Stimulated activated naive B cell treated with anti-CD40 and anti-IgM and Interleukin-4, amounts not matched to agents 10 μg/mL and 1 μg/mL and 100 μg/mL, for 72 hours (primary cell): ENCODE results near the gene SEMG1.
A peak's percentile ranks its signal among the peaks of the same experiment; 100 is the strongest.

Experiments used
- ATAC-seq, 2 donors: fragments of 150-1000 bp; cut with Tn5 transposase; replicated peaks; 2 replicates each; pipeline ENCODE4 v1.10.0; 2021; ENCODE audit warnings: moderate library complexity in 1 of 2
- DNase-seq: peaks from one replicate; pipeline ENCODE4 v3.0.0; 2021
- H3K27ac Mint-ChIP-seq: one replicate; pipeline ENCODE4 v1.8.0; 2022; ENCODE audit warnings: mild to moderate bottlenecking, mixed read lengths
- H3K27me3 Mint-ChIP-seq, 2 donors: one replicate each; pipeline ENCODE4 v1.8.0; 2022; ENCODE audit warnings: mixed read lengths in 2 of 2
- H3K36me3 Mint-ChIP-seq, 2 donors: one replicate each; pipeline ENCODE4 v1.8.0; 2022; ENCODE audit warnings: mixed read lengths in 2 of 2, mild to moderate bottlenecking in 1 of 2
- H3K4me1 Mint-ChIP-seq, 2 donors: one replicate each; pipeline ENCODE4 v1.8.0; 2022; ENCODE audit warnings: mixed read lengths in 2 of 2, mild to moderate bottlenecking in 1 of 2
- H3K4me3 Mint-ChIP-seq, 2 donors: one replicate each; pipeline ENCODE4 v1.8.0; 2022; ENCODE audit warnings: mild to moderate bottlenecking in 2 of 2, mixed read lengths in 2 of 2, moderate library complexity in 1 of 2
- H3K9me3 Mint-ChIP-seq, 2 donors: one replicate each; pipeline ENCODE4 v1.8.0; 2022; ENCODE audit warnings: mixed read lengths in 2 of 2, mild to moderate bottlenecking in 1 of 2

SEMG1 gene

GRCh38 chr20:45246109-45246508, 39.3 kb downstream of the SEMG1 start:
- Mint-ChIP-seq H3K27me3 (peaks cover 42 to 67% of the 10 kb centered on the region in 2 donors), H3K27ac (no peak overlapping the region), H3K36me3 (no peaks in the 10 kb centered on the region), H3K4me3 (no peak overlapping the region), H3K4me1 (no peaks in the 10 kb centered on the region), H3K9me3 (no peaks in the 10 kb centered on the region)
- no peak for DNase-seq
- ATAC-seq, result no peak

- Mint-ChIP-seq H3K27me3 (peaks cover 46 to 65% of the 10 kb centered on the region in 2 donors), H3K27ac (no peak overlapping the region), H3K36me3 (no peaks in the 10 kb centered on the region), H3K4me1 (no peaks in the 10 kb centered on the region), H3K4me3 (no peak overlapping the region), H3K9me3 (no peaks in the 10 kb centered on the region)
- no peak for DNase-seq
- no peak for ATAC-seq
Measured at GRCh38 chr20:45247865-45248264, 41.0 kb downstream of the SEMG1 start.

DNA sequence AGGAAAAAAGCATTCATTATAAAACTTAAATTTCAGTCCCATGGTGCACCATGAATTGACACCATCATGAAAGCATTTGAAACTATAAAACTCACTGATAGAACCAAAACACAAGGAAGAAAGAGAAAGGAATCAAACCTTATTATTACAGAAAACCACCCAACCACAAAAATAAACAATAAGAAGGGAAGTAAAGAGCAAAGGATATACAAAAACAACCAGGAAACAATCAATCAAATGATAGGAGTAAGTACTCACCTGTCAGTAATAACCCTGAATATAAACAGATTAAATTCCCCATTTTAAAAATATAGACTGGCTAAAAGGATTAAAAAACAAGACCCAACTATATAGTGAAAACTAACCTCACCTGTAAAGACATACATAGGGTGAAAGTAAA, 41.8 kb downstream of the SEMG1 start:
- DNase-seq (no peak), ATAC-seq (no peak)
- Mint-ChIP-seq H3K27me3 (peaks cover 53 to 72% of the 10 kb centered on the region in 2 donors), H3K4me1 (no peaks in the 10 kb centered on the region), H3K27ac (no peak overlapping the region), H3K36me3 (no peaks in the 10 kb centered on the region), H3K9me3 (no peaks in the 10 kb centered on the region), H3K4me3 (no peak overlapping the region)

DNA sequence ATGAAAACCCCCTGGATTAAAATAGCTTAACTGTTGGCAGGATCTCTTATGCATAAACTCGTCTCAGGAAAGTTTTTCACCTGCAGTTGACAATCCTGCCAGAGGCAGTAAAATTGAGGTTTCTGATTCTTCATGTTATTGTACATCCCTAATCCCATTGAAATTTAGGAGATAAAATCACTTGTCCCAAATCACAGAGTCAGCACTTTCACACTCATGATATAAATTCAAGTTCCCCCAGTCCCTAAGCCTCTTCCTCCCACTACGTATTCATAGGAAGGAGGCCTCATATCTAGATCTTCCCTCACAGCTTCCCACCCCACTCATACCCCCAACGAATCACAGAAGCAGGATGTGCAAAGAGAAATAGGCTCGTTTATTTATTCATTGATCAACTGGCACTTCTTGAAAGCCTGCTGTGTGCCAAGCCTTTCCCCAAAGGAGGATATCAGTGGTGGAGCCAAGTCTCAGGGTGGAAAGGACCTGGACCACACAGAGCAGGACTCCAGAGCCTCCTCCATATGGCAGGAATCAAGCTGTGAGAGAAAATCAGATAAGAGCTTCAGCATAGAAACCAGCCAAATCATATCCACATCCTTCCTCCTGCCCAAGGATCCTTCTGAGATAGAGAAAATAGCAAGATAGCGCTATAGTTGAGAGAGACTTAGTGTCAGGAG, 45.2 kb downstream of the SEMG1 start:
- Mint-ChIP-seq H3K4me3 (no peak overlapping the region), H3K4me1 (peaks cover 0 to 3% of the 10 kb centered on the region in 2 donors), H3K27ac (no peak overlapping the region), H3K27me3 (peaks cover 51 to 61% of the 10 kb centered on the region in 2 donors), H3K9me3 (no peaks in the 10 kb centered on the region), H3K36me3 (no peaks in the 10 kb centered on the region)
- ATAC-seq, result no peak
- no peak for DNase-seq

DNA sequence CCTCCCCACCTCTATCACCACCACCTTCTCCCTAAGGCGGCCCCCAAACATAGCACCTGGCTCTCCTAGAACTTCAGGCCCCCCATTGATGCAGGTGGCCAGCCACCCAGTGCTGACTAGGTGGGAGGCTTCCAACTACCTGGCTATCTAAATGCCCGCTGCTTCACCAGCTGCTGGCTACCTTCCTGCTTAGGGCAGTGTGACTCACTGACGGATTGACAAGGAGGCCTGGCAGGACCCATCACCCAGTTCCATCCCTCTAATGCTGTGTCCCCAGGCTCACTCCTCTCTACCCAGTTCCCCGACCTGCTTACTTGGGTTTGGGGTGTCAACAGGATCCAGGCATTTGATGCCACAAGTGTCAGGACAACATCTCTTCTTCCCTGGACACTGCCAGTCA, 46.4 kb downstream of the SEMG1 start:
- Mint-ChIP-seq H3K9me3 (no peaks in the 10 kb centered on the region), H3K36me3 (no peaks in the 10 kb centered on the region), H3K27ac (no peak overlapping the region), H3K4me1 (peaks cover 0 to 3% of the 10 kb centered on the region in 2 donors), H3K27me3 (peaks cover 45 to 51% of the 10 kb centered on the region in 2 donors), H3K4me3 (no peak overlapping the region)
- ATAC-seq (no peak), DNase-seq (no peak)

- peak in 1 of 2 donors; percentile 27 for ATAC-seq
- Mint-ChIP-seq H3K4me3 (no peak within 1 kb of the TSS), H3K4me1 (peaks cover 0 to 3% of the 10 kb centered on the region in 2 donors), H3K27ac (no peak within 1 kb of the TSS), H3K27me3 (peaks cover 44 to 52% of the 10 kb centered on the region in 2 donors), H3K9me3 (no peaks in the 10 kb centered on the region), H3K36me3 (no peaks in the 10 kb centered on the region)
- DNase-seq, result no peak
Measured at GRCh38 chr20:45254383-45255262, 47.8 kb downstream of the SEMG1 start, which contains the start of gene SLPI. Gene SLPI (minus strand): TSS chr20:45254564. CDS start chr20:45254543, 21 bp downstream.

GRCh38 chr20:45257161-45257560, 50.3 kb downstream of the SEMG1 start:
- no peak for ATAC-seq

DNA sequence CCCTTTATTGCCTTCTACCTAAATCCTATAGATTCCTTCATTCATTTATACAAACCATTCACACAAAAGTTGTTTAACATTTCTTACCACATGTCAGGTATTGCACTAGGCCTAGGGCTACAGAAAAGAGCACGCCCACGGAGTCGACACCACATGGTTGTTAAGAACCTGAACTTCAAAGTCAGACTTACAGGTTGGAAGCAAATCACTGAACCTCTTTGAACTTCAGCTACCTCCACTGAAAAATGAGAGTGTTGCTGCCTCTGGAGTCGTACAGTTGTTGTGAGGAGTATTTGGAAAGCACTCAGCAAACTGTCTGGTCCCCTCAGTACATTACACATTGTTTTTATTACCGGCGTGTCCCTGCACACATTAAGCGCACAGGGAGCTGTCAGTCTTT, 50.9 kb downstream of the SEMG1 start:
- H3K4me3 Mint-ChIP-seq, result no peak overlapping the region
- H3K9me3 Mint-ChIP-seq, result no peaks in the 10 kb centered on the region

More at GRCh38 chr20:45257161-45257560, 50.3 kb downstream of the SEMG1 start:
- Mint-ChIP-seq H3K4me1 (peaks cover 0 to 3% of the 10 kb centered on the region in 2 donors), H3K9me3 (no peaks in the 10 kb centered on the region), H3K4me3 (no peak overlapping the region), H3K27me3 (peaks cover 40 to 46% of the 10 kb centered on the region in 2 donors), H3K36me3 (no peaks in the 10 kb centered on the region), H3K27ac (no peak overlapping the region)
- no peak for DNase-seq

GRCh38 chr20:45258259-45258658, 51.4 kb downstream of the SEMG1 start:
- no peaks in the 10 kb centered on the region for H3K36me3 Mint-ChIP-seq
- DNase-seq (no peak), ATAC-seq (no peak)
- H3K4me3 Mint-ChIP-seq, result no peak overlapping the region
- H3K4me1 Mint-ChIP-seq, result peaks cover 0 to 3% of the 10 kb centered on the region in 2 donors
- no peak overlapping the region for H3K27ac Mint-ChIP-seq
- H3K9me3 Mint-ChIP-seq, result no peaks in the 10 kb centered on the region
- peaks cover 41 to 45% of the 10 kb centered on the region in 2 donors for H3K27me3 Mint-ChIP-seq

More for the DNA sequence above, 50.9 kb downstream of the SEMG1 start:
- no peak overlapping the region for H3K27ac Mint-ChIP-seq
- DNase-seq (no peak), ATAC-seq (no peak)
- no peaks in the 10 kb centered on the region for H3K36me3 Mint-ChIP-seq
- peaks cover 0 to 3% of the 10 kb centered on the region in 2 donors for H3K4me1 Mint-ChIP-seq
- peaks cover 41 to 45% of the 10 kb centered on the region in 2 donors for H3K27me3 Mint-ChIP-seq

DNA sequence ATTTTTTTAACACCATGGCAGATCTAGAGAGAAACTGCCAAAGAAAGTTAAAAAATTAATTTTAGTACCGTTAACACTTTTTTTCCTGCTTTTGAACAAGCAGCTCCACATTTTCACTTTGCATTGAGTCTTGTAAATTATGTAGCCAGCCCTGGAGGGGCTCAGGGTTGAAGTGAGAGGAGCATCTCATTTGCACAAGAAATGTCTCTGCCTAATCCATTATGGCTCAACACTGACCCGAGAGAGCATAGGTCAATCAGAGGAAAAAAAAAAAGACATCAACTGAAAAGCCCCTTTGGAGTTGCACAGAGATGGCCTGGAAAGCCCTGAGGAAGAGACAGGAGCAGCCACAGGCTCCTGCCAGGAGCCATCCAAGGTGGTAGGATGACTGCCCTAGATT, 51.8 kb downstream of the SEMG1 start:
- no peak overlapping the region for H3K4me3 Mint-ChIP-seq
- ATAC-seq, result no peak
- peaks cover 0 to 3% of the 10 kb centered on the region in 2 donors for H3K4me1 Mint-ChIP-seq
- no peaks in the 10 kb centered on the region for H3K9me3 Mint-ChIP-seq
- no peaks in the 10 kb centered on the region for H3K36me3 Mint-ChIP-seq
- H3K27ac Mint-ChIP-seq, result no peak overlapping the region
- DNase-seq, result no peak
- H3K27me3 Mint-ChIP-seq, result peaks cover 37 to 41% of the 10 kb centered on the region in 2 donors
